Fibroblast of the aortic adventitia (primary cell): Measurements from ENCODE around the gene TAF5L. TPM values are rescaled to one million over a fixed set of nuclear protein-coding genes. Genes with fewer than 3 reads are reported as not detected.

Experiments
- DNase-seq: peaks from one replicate; pipeline ENCODE4 v3.0.0-alpha.2; 2010; ENCODE audit warnings: low read depth
- H3K4me3 ChIP-seq: 2 replicates; pipeline ENCODE4 v1.5.1; 2011; ENCODE audit warnings: low read depth, mild to moderate bottlenecking, control low read depth, low read length, moderate library complexity
- total RNA-seq: library from RNA; depleted of rRNA; stranded (reverse); fragments of >200 nt; gene quantifications from 2 replicates; pipeline ENCODE4 v1.2.3, GENCODE V29; 2012; ENCODE audit warnings: low replicate concordance
- TF ChIP-seq, protein P1 (sequence below): IDR thresholded peaks from 2 replicates; pipeline ENCODE4 v1.5.1; 2011; ENCODE audit warnings: mild to moderate bottlenecking, low read length, control low read depth, inconsistent platforms; ENCODE audit not compliant: insufficient read depth

Gene TAF5L
- total RNA-seq, 1 donor: 14.3 TPM

DNA sequence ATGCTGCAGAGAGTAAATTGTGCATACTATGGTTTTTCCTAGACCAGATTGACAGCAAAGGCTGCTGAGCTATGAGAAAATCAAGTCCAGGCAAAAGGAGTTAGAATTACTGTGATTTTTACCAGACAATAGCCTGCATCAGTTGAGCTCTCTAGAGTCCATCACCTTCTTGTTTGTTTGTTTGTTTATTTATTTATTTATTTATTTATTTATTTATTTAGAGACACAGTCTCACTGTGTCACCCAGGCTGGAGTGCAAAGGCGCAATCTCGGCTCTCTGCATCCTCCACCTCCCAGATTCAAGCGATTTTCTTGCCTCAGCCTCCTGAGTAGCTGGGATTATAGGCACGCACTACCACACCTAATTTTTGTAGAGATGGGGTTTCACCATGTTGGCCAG lies 43.2 kb downstream of the TAF5L start:
- no peak overlapping the region for H3K4me3 ChIP-seq
- TF ChIP-seq, protein P1, sequence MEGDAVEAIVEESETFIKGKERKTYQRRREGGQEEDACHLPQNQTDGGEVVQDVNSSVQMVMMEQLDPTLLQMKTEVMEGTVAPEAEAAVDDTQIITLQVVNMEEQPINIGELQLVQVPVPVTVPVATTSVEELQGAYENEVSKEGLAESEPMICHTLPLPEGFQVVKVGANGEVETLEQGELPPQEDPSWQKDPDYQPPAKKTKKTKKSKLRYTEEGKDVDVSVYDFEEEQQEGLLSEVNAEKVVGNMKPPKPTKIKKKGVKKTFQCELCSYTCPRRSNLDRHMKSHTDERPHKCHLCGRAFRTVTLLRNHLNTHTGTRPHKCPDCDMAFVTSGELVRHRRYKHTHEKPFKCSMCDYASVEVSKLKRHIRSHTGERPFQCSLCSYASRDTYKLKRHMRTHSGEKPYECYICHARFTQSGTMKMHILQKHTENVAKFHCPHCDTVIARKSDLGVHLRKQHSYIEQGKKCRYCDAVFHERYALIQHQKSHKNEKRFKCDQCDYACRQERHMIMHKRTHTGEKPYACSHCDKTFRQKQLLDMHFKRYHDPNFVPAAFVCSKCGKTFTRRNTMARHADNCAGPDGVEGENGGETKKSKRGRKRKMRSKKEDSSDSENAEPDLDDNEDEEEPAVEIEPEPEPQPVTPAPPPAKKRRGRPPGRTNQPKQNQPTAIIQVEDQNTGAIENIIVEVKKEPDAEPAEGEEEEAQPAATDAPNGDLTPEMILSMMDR: no peak
- no peak for DNase-seq

DNA sequence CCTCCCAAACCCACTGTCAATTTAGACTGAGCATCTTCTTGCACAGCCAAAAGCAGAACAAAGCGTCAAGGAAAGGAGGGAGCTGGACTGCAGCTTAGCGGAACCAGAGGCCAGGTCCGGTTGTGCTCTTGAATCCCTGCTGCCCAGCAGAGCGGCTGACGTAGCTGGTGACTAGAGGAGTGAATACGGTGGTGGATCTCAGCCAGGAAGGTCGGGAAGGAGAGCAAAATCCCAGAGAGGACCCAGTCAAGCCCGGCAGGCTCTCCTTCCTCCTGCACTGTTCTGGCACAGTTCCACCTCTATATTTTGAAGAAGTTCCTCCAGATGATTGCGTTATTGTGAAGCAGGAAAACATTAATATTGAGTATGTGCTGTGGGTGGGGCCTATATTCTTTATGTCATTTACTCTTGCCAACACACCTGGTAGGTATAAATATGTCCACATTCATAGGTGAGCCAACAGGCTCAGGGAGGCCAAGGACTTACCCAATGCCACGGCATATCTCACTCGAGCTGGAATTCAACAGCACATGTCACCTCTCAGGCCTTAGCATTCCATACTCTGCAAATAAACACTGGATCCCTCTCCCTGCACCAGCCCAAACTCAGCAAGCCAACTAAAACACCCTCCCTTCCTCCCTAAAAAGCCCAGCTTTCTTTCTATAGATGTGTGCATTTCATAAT lies 43.8 kb downstream of the TAF5L start:
- DNase-seq: no peak
- TF ChIP-seq, protein P1: no peak
- no peak overlapping the region for H3K4me3 ChIP-seq

DNA sequence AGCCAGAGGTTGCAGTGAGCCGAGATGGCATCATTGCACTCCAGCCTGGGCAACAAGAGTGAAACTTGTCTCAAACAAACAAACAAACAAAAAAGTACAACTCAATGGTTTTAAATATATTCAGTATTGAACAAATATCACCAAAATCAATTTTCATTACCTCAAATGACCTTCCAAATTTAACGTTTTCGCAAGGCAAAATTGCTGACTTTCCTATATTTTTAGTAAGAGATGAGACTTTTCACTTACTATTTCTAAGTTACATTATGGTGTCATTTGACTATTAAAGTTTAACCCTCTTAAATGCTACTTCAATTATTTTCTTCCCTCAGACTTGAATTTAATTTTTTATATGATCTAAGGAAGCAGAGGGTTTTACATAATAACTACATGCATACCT lies 44.4 kb downstream of the TAF5L start:
- no peak for DNase-seq

DNA sequence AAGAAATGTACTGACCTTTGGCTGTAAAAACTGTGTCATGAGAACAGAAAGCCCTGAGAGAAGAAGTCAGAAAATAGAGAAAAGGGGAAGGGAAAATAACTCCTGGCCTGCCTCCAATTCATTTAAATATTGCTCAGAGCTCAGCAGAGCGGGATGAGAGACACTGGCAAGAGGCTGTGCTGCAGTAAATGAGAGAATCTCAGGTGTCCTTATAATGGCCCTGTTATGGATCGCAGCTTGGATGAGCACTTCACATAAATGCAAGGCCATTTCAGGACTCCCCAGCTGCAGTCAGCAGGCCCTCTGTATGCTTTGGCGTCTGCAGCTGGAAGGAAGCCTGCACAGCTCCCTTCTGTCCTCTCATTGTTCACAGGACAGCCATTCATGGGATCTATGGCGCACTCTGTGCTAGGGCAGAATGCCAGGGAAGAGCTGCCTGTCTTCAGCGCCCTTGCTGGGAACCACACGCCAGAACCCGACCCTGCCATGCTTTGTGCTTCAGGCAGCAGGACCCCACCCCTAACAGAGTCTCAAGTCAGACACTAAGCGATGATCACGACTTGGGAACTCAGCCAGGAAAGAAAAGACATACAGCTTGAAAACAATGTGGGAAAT lies 46.8 kb downstream of the TAF5L start:
- TF ChIP-seq, protein P1: no peak
- peak; percentile 48 for DNase-seq
- H3K4me3 ChIP-seq: peak overlapping the region; percentile 23

More for the DNA sequence above, 44.4 kb downstream of the TAF5L start:
- no peak overlapping the region for H3K4me3 ChIP-seq
- TF ChIP-seq, protein P1: no peak

DNA sequence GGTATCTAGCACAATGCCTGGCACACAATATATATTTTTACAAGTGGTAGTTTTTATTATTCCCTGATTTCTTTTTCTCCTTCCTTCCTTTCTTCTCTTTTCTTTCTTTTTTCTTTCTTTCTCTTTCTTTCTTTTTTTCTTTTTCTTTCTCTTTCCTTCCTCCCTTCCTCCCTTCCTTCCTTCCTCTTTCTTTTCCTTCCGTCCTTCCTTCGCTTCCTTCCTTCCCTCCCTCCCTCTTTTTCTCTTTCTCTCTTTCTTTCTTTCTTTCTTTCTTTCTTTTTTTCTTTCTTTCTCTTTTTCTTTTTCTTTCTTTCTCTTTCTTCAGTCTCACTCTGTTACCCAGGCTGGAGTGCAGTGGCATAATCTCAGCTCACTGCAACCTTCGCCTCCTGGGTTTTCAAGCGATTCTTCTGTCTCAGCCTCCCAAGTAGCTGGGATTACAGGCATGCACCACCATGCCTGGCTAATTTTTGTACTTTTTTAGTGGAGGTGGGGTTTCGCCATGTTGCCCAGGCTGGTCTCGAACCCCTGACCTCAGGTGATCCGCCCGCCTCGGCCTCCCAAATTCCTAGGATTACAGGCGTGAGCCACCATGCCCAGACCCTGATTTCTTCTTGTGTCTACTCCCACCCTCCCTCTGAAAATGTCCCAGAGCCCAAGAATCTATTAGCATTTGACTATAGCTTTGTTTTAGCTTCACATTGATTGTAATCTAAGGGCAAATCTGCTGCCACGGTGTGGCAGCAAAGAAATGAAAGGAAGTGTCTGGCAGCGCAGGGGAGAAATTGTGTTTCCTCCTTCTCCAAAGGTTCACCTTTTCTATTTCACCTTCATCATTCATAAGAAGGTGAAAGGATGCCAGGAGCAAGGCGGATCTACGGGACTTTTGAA lies 47.5 kb downstream of the TAF5L start:
- TF ChIP-seq, protein P1: no peak
- no peak for DNase-seq
- no peak overlapping the region for H3K4me3 ChIP-seq

DNA sequence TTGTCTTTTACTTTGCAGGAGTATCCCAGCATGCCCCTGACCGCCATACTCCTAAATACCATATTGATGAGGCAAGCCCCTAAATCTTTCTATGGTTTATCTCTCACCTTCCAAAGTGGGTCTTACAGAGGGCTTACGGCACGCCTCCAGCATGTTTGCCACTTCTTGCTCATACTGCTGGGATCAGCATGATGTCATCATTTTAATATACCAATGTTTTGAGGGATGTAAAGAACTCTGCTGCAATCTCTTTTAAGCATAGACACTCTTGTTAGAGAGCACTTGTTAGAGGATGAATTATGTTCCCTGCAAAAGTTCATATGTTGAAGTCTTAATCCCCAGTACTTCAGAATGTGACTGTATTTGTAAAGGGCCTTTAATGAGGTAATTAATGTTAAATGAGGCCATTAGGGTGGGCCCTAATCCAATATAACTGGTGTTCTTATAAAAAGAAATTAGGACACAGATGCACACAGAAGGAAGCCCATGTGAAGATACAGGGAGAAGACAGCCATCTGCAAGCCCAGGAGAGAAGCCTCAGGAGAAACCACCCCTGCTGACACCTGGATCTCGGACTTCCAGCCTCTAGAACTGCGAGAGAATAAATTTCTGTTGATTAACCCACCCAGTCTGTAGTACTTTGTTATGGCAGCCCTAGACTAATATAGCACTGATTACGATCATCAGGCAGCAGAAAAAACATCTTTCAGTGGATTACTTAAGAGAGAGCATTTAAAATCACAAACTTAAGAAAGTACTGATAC lies 51.1 kb downstream of the TAF5L start:
- no peak overlapping the region for H3K4me3 ChIP-seq
- TF ChIP-seq, protein P1: no peak
- DNase-seq: no peak
